NCI-H345 treated with DMSO at 0.1 percent for 48 hours (cell line): ENCODE measurements around the gene ACSL3.
"Not testable (repeated sequence)": the region's sequence is repeated elsewhere in the genome, so short reads cannot be mapped to it uniquely, and the experiment has no call there.

Experiments used
- DNase-seq: peaks from one replicate; lab custom pipeline; 2025; ENCODE audit not compliant: unreplicated experiment; lab: John Stamatoyannopoulos, UW

ACSL3 gene

DNA sequence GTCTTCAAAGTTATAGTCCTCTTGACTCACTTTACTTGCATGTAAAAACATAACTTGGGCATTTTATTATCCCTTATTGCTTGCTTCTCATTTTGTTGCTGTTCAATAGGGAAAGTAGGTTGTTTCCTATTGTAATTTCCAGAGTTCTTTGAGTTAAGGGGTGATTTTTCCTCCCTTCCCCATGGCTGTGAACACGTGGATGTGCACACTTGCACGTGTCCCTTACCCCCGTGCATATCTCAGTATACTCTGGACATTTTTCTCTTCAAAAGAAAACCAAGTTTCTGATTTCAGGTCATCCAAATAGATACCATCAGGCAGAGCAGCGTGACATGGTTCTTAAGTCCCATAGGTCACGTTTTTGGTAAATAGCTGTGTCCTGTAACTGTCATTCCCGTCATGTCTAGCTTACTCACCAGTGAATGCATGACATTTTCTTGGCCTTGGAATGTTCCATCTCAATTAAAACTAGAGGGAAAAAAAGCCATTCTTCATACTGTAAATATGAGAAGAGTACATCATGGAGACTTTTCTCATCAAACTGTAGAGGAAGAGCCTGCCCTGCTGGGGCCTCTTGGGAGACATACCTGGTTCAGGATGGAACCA lies 107.8 kb downstream of the ACSL3 start:
- no peak for DNase-seq

DNA sequence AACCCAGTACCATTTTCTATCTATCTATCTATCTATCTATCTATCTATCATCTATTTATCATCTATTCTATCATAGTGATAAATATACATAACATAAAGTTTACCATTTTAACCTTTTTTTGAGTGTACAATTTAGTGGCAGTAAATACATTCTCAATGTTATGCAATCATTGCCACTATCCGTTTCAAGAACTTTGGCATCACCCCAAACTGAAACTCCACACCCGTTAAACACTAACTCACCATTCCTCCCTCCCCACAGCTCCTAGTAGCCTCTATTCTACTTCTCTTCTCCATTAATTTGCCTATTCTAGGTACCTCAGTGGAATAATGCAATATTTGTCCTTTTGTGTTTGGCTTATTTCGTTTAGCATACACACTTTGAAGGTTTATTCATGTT lies 108.7 kb downstream of the ACSL3 start:
- no peak for DNase-seq

DNA sequence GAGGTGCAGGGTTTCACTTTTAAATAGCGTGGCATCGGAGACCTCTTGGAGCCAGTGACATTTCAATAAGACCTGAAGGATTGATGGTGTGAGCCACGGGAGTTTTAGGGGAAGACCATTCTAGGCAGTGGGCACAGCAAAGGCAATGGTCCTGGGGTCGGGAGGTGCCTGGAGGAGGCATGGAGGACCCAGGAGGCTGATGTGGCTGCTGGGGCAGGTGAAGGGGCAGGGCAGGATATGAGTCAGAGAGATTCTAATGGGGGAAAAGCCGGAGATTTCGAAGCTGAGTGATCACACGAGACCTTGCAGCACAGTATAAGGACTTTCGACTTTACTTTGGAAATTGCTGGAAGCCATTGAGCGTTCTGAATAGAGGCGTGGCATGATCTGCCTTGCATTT lies 111.6 kb downstream of the ACSL3 start:
- no peak for DNase-seq

DNA sequence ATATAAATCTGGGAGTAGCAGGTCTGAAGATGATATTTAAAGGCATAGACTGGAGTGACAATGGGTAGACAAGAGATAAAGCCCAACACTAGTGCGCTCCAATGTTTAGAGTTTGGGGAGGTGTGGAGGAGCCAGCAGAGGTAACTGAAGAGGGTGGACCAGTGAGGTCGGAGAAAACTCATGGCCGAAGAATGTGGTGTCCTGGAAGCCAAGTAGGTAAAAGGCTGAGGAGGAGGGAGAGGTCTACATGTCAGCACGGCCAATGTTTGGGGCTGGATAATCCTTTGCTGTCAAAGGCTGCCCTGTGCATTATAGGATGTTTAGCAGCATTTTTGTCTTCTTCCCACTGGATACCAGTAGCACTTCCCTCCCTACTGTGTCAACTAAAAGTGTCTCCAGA lies 112.4 kb downstream of the ACSL3 start:
- no peak for DNase-seq

DNA sequence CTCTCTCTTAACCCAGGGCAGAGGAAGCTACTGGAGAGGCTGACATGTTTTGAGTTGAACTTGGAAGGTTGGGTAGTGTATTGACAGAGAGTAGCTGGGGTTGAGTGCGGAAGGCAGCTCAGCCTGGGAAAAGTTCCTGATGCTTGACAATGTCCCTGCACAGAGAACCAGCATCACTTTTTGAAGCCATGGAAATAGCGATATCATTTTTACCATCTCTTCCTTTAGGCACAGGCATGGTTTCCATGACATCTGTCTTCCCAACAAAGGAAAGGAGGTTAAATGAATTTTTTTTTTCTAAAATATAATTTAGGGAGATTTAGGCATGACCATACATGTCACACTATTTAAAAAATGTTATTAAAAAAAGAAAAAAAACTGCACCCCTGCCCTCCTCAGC lies 112.9 kb downstream of the ACSL3 start:
- no peak for DNase-seq

DNA sequence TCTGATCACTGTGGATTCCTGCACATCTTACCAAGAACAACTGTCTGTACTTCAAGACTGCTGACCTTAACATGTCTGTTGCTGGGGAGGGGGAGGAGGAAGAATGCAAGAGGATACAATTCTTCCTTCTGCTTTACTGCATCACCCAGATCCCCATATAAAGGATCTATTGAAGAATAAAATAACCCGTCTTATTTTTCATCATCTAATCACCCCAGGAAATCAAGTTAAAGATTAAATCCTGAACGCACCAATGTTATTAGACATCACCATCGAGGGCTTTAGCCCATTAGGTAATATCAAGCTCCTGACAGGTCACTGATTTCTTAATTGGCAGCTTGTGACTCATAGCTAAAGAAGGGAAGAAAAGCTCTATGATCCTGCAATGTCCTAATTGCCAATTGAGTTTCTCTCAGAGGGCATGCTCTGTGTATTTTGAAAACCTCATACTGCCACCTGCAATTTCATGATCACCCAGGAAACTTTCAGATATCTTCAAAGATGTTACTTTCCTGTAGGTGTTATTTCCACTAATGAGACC lies 115.8 kb downstream of the ACSL3 start:
- no peak for DNase-seq

DNA sequence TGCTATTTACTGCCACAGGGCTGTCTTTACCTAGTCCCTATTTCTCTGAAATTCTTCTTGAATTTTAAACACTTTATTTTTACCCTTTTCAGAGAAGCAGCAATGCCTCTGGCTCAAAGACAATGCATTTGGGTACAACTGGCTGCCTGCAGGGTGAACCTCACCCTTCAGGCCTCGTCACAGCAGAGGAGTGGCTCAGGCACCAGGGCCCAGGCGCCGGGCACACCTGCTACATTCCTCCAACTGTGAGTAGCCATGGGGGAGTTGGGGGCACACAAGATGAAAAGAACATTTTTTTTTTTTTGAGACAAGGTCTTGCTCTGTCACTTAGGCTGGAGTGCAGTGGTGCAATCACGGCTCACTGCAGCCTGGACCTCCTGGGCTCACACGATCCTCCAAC lies 116.3 kb downstream of the ACSL3 start:
- no peak for DNase-seq

DNA sequence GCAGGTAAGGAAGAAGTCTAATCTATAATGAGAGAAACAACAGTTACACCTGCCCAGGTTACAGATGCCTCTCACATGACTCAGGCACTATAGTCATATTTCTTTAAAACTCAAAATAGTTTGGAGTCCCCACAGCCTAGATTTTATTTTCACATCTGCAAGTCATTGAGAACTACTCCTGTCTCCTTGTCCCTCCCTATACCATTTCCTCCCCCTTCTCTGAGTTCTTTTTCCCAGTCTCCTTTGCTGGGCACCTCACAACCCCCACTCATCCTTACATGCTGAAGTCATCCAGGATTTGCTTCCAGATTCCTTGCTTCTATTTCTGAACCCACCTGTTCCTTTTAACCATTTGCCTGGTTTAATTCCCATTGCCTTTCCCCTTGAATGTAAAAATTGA lies 118.0 kb downstream of the ACSL3 start:
- DNase-seq = no peak

DNA sequence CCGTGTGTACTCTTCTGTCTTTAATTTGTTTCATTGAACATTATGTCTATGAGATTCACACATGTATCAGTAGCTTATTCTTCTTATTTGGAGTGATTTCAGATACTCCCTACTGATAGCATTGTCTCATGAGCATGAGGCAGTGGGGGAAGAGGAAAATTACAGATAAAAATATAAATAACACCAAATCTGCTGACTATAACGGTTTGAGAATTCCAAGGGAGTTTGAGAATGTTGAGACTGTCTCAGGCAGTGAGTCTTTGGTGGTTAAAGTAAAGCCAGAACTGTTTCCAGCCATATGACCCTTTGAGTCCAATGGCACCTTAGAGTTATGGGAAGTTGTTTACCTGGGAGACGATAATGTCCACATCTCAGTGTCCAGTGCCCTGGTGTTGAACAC lies 118.6 kb downstream of the ACSL3 start:
- no peak for DNase-seq

DNA sequence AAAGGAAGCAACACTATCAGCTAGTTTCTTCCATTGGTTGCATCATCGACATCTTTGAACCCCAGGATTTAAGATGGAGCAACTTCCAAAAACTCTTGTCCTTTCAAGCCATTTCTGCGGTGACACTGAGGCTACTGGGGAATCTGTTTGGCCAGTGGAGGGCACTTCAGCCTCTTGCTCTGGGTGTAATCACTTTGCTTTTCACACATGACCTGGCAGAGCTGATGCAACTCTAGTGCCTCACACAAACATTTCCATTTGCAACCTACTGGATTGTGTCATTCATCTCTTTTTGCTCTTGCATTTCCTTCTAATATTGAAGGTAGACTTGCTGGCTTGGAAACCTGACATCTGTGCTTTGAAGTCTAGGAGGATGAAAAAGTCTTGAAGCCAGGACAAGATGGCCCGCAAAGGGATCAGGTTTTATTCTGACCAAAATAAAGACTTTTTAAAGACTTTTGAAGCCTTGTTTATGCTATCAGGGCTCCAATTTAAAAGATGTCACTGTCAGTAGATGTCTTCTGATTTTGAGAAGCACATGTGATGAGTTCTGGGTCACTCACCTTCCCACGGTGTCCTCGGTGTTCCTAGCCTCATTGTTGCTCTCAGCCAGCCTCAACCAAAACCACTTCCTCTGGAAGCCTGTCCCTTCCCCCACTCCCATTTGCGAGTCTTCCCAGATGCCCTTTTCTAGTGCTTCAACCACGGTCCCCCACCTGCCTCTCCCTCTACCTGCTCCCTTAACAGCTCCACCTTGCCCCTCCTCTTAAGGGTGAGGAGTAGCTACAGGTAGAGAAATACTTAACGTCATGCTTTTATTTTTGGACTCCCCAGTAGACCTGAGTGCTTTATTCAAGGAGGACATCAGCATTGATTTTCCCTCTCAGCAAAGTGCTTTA lies 121.4 kb downstream of the ACSL3 start:
- DNase-seq = no peak

DNA sequence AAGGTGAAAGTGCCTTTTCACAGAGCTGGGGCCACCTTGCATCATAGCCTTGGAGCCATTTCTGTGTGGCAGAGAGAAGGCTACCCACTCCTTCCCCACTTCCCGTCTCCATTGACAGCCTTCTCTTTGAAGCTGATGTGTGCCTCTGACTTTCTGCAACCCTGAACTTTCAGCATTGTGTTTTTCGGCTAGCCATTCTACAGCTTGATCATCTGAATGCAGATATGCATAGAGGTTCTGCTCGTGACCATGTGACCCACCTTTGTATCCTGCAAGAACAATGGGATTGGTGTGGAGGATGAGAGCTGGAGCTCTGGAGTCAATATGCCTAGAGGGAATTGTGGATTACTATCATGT lies 122.1 kb downstream of the ACSL3 start:
- DNase-seq = no peak

DNA sequence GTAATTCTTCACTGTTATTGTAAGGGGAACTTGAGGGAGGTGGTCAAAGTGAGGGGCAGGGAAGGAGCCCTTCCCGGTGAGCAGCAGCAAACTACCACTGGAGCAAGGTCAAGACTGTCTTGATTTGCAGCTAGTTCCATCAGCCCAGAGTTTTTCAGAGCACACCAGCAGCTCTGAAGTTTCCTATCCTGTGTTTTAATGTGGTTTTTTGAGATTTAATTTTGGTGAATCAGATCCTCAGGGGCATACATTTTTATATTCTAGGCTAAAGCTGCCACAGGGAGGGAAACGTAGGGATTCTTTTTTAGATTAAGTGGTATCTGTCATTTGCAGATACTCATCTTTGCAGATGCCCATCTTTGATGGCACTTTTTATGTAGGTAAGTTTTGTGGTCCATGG lies 124.1 kb downstream of the ACSL3 start:
- no peak for DNase-seq

DNA sequence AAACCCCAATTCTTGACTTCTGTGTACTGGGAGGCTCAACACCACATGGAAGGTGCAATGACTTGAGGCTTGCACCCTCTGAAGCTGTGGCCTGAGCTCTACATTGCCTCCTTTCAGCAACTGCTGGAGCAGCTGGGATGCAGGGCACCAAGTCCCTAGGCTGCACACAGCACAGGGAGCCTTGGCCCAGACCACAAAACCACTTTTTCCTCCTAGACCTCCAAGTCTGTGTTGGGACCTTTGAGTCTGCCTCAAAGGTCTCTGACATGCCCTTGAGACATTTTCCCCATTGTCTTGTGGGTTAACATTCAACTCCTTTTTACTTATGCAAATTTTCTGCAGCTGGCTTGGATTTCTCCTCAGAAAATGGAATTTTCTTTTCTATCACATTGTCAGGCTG lies 128.6 kb downstream of the ACSL3 start:
- DNase-seq = no peak

DNA sequence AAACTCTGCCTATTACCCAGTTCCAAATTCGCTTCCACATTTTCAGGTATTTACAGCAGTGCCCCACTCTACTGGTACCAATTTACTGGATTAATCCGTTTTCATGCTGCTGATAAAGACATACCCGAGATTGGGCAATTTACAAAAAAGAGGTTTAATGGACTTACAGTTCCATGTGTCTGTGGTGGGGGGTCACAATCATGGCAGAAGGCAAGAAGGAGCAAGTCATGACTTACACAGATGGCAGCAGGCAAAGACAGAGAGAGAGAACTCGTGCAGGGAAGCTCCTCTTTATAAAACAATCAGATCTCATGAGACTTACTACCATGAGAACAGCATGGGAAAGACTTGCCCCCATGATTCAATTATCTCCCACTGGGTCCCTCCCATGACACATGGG lies 129.4 kb downstream of the ACSL3 start:
- DNase-seq = not testable (repeated sequence)

DNA sequence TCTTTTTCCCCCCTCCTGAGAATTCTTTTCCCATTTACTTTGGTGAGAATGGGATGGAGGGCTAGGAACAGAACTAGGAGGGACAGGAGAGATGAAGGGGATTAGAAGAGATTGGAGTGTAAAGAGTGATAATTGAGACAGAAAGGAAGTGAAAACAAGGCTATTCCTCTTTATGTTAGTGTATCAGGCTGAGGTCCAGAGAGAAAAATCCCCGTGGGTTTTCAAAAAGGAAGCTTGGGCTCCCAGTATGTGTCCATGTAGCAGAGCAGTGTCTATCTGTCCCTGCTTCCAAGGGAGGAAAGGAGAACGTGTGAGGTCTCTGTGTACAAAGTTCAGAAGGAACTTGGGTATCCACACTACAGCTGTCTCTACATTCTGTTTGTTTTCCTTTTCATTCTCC lies 131.3 kb downstream of the ACSL3 start:
- no peak for DNase-seq
